CD8-positive, alpha-beta memory T cell (primary cell): Measurements from ENCODE around the gene PHKB. TPM values are rescaled to one million over a fixed set of nuclear protein-coding genes. Genes with fewer than 3 reads are reported as not detected.

Experiments used
- CTCF ChIA-PET: fragments of 350-600 bp; sonication (Branson Sonifier 250); formaldehyde crosslinking; loops from one replicate; lab custom pipeline; 2021; ENCODE audit warnings: antibody characterized with exemption; lab: Charles Lee
- POLR2A ChIA-PET: fragments of 350-600 bp; sonication (Branson Sonifier 250); formaldehyde crosslinking; loops from one replicate; lab custom pipeline; 2021; ENCODE audit warnings: antibody characterized with exemption; lab: Charles Lee
- DNase-seq, 5 donors: peaks; one replicate each; pipeline versions ENCODE4 v3.0.0 to v3.0.0-alpha.2; 2020 to 2022; ENCODE audit warnings: mixed read lengths in 1 of 5
- H3K27ac ChIP-seq: one replicate; pipeline ENCODE4 v1.7.0; 2013; ENCODE audit warnings: low read depth, mild to moderate bottlenecking, low read length, moderate library complexity
- H3K27me3 ChIP-seq: 2 replicates; pipeline ENCODE4 v1.7.0; 2013; ENCODE audit warnings: low read length, mild to moderate bottlenecking; ENCODE audit not compliant: insufficient read depth, poor library complexity, severe bottlenecking
- H3K36me3 ChIP-seq: 2 replicates; pipeline ENCODE4 v1.7.0; 2013; ENCODE audit warnings: mild to moderate bottlenecking, low read length, moderate library complexity; ENCODE audit not compliant: insufficient read depth
- H3K4me1 ChIP-seq: 2 replicates; pipeline ENCODE4 v1.7.0; 2013; ENCODE audit warnings: mild to moderate bottlenecking, low read length, moderate library complexity; ENCODE audit not compliant: insufficient read depth
- H3K4me3 ChIP-seq: 2 replicates; pipeline ENCODE4 v1.7.0; 2013; ENCODE audit warnings: mild to moderate bottlenecking, low read length
- H3K9me3 ChIP-seq: 2 replicates; pipeline ENCODE4 v1.7.0; 2013; ENCODE audit warnings: mild to moderate bottlenecking, low read length
- H3K27ac Mint-ChIP-seq, 8 donors: one replicate each; pipeline ENCODE4 v1.8.0; 2020 to 2021; ENCODE audit warnings: mixed read lengths in 8 of 8, mild to moderate bottlenecking in 6 of 8, inconsistent platforms in 3 of 8, moderate library complexity in 3 of 8
- H3K27me3 Mint-ChIP-seq, 2 donors: one replicate each; pipeline ENCODE4 v1.8.0; 2020 to 2021; ENCODE audit warnings: mixed read lengths in 2 of 2, mild to moderate bottlenecking in 1 of 2, moderate library complexity in 1 of 2
- H3K36me3 Mint-ChIP-seq, 3 donors: one replicate each; pipeline ENCODE4 v1.8.0; 2020 to 2021; ENCODE audit warnings: mixed read lengths in 3 of 3, inconsistent platforms in 1 of 3, mild to moderate bottlenecking in 1 of 3
- H3K4me1 Mint-ChIP-seq, 3 donors: one replicate each; pipeline ENCODE4 v1.8.0; 2020 to 2021; ENCODE audit warnings: mixed read lengths in 3 of 3, inconsistent platforms in 1 of 3, mild to moderate bottlenecking in 1 of 3
- H3K4me3 Mint-ChIP-seq, 7 donors: one replicate each; pipeline ENCODE4 v1.8.0; 2020 to 2021; ENCODE audit warnings: mixed read lengths in 7 of 7, mild to moderate bottlenecking in 6 of 7, moderate library complexity in 4 of 7, inconsistent platforms in 2 of 7
- H3K9me3 Mint-ChIP-seq, 5 donors: one replicate each; pipeline ENCODE4 v1.8.0; 2020 to 2022; ENCODE audit warnings: mixed read lengths in 5 of 5, mild to moderate bottlenecking in 3 of 5, moderate library complexity in 2 of 5, inconsistent platforms in 1 of 5
- polyA plus RNA-seq: library from polyadenylated mRNA; unstranded; fragments of 300-500 nt; fragmentation: Illumina TruSeq; gene quantifications from one replicate; pipeline ENCODE4 v1.2.3, GENCODE V29; 2021
- total RNA-seq, 2 experiments: library from RNA; stranded (reverse); gene quantifications; one replicate each; pipeline ENCODE4 v1.2.3, GENCODE V29; 2021

Gene PHKB
- total and polyA plus RNA-seq, 3 experiments from 2014 or later, result 23.0 to 29.2 (median 25.4) TPM

GRCh38 chr16:47705266-47705665 lies 244.1 kb downstream of the PHKB start:
- ChIA-PET CTCF (no interaction called here), POLR2A (no interaction called here)
- H3K4me3 Mint-ChIP-seq, result no peak overlapping the region
- Histone ChIP-seq H3K36me3 (no peaks in the 10 kb centered on the region), H3K27ac (no peak overlapping the region), H3K27me3 (no peaks in the 10 kb centered on the region), H3K4me1 (no peaks in the 10 kb centered on the region), H3K4me3 (no peak overlapping the region), H3K9me3 (no peaks in the 10 kb centered on the region)
- peaks cover 0 to 2% (median 0%) of the 10 kb centered on the region in 3 donors for H3K4me1 Mint-ChIP-seq
- H3K36me3 Mint-ChIP-seq, result peaks cover 4 to 13% (median 11%) of the 10 kb centered on the region in 3 donors
- no peak for DNase-seq
- H3K27ac Mint-ChIP-seq, result no peak overlapping the region
- H3K27me3 Mint-ChIP-seq, result no peaks in the 10 kb centered on the region
- peaks cover 0 to 5% (median 0%) of the 10 kb centered on the region in 5 donors for H3K9me3 Mint-ChIP-seq

DNA sequence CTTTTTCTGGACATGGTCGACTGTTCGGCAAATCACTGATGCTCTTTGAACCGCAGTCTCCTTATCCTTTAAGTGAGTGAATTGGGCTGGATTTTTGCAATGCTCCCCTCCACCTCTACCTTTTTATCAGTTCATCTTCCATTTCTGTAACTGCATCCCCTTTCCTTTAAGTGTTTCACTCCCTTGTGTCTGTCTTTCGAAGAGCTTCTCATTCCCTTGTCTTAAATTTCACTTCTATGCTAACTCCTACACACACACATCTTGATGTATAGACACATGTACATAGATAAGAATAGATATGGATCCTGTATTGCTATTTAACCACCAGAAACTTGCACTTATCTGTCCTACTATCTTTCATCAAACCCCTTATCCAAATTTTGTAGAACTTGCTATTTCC lies 250.7 kb downstream of the PHKB start:
- Mint-ChIP-seq H3K9me3 (no peaks in the 10 kb centered on the region), H3K4me3 (no peak overlapping the region), H3K27ac (no peak overlapping the region), H3K27me3 (peaks cover 5 to 14% of the 10 kb centered on the region in 2 donors), H3K4me1 (peaks cover 0 to 5% (median 0%) of the 10 kb centered on the region in 3 donors), H3K36me3 (no peaks in the 10 kb centered on the region)
- POLR2A ChIA-PET, result no interaction called here
- H3K27ac ChIP-seq, result no peak overlapping the region
- DNase-seq, result no peak
- H3K27me3 ChIP-seq, result no peaks in the 10 kb centered on the region
- no peak overlapping the region for H3K4me3 ChIP-seq
- H3K36me3 ChIP-seq, result no peaks in the 10 kb centered on the region
- no peaks in the 10 kb centered on the region for H3K9me3 ChIP-seq
- no peaks in the 10 kb centered on the region for H3K4me1 ChIP-seq
- CTCF ChIA-PET, result no interaction called here

DNA sequence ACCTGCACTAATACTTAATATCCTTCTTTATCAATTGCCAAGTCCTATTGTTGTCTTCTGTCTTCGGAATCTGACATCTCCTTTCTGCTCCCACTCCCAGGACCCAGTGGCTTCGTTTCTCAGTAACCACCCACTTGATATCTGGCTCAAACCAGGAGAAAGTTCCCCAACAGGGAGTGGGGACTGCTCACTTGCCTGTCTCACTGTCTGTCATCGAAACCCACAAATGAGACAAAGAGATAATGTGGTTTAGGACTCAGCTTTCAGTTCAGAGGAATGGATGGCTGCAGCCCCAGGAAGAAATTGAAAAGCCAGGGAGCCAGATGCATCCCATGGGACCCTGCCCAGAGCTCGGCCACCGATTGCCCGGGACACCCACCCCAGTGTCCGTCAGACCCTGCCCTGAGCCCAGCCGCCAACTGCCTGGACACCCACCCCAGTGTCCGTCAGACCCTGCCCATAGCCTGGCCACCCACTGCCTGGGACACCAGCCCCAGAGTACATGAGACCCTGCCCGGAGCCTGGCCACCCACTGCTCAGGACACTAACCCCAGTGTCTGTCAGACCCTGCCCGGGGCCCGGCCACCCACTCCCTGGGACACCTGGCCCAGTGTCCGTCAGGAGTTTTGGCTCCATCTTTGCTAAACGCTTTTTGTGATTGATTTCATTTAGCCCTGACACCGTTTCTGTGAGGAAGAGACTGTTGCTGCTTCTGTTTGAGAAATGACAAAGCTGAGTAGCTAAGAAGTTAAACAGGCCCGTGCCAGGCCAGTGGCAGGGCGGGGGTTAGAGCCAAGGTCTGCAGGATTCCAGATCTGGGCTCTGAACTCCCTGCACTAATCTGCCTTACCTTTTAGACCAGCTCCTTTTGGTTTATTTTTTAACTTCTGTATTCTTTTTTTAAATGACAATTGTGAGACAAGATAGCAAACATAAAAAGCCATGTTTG lies 251.4 kb downstream of the PHKB start:
- Histone ChIP-seq H3K36me3 (no peaks in the 10 kb centered on the region), H3K9me3 (no peaks in the 10 kb centered on the region), H3K4me1 (no peaks in the 10 kb centered on the region), H3K4me3 (no peak overlapping the region), H3K27me3 (no peaks in the 10 kb centered on the region), H3K27ac (no peak overlapping the region)
- CTCF ChIA-PET, result no interaction called here
- POLR2A ChIA-PET, result no interaction called here
- no peak for DNase-seq
- Mint-ChIP-seq H3K4me1 (peaks cover 0 to 5% (median 0%) of the 10 kb centered on the region in 3 donors), H3K36me3 (no peaks in the 10 kb centered on the region), H3K27ac (peak overlapping the region in 1 of 8 donors; percentile 71), H3K27me3 (peaks cover 5 to 15% of the 10 kb centered on the region in 2 donors), H3K9me3 (no peaks in the 10 kb centered on the region), H3K4me3 (no peak overlapping the region)

DNA sequence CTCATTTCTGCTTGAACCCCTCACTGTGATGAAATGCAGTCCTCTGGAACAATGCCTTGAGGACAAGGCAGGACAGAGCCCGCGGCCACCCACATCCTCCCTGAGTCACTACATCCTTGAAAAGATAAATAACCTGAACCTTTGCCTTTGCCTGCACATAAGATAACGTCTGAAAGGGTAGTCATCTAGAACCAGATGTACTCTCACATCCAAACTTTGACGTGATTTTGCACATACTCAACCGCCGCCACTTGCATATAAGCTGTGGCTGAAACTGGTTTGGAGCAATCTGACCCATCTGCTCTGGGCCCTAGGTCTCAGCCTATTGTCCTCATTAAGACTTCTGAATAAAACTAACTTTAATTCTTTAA lies 252.1 kb downstream of the PHKB start:
- Histone ChIP-seq H3K27ac (no peak overlapping the region), H3K36me3 (no peaks in the 10 kb centered on the region), H3K9me3 (no peaks in the 10 kb centered on the region), H3K27me3 (no peaks in the 10 kb centered on the region), H3K4me3 (no peak overlapping the region), H3K4me1 (no peaks in the 10 kb centered on the region)
- no peaks in the 10 kb centered on the region for H3K36me3 Mint-ChIP-seq
- no peaks in the 10 kb centered on the region for H3K9me3 Mint-ChIP-seq
- H3K27me3 Mint-ChIP-seq, result peaks cover 5 to 15% of the 10 kb centered on the region in 2 donors
- ChIA-PET CTCF (no interaction called here), POLR2A (no interaction called here)
- no peak overlapping the region for H3K4me3 Mint-ChIP-seq
- no peak for DNase-seq
- peaks cover 0 to 5% (median 0%) of the 10 kb centered on the region in 3 donors for H3K4me1 Mint-ChIP-seq
- H3K27ac Mint-ChIP-seq, result peak overlapping the region in 1 of 8 donors; percentile 71

DNA sequence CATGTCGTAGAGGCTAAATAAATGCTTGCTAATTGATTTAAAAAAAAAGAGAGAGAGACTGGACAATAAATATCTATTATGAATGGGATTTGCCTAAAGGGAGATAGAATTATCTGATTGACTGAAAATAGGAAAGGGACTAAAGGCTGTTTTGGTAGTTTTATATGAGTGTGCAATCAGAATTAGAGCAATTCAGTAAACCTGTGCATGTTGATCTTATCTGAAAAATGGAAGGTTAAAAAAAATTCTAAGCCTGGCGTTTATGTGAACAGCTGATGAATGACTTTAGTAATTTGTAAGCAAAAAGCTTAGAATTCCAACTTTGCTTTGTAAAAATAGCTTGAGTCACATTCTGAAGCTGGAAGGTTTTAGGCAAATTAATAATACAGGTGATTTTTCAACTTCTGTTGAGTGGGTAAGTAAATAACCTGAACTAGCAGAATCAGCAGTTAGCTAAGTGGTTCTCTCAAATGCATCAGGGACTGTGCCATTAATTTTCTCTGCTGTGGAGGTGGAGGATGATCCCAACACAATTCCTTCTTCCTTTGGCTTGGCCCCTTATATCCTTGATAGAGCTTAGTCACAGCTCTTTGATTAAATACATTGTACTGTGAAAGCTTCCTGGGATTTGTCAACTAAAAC lies 254.4 kb downstream of the PHKB start:
- ChIA-PET CTCF (no interaction called here), POLR2A (no interaction called here)
- H3K4me3 ChIP-seq, result no peak overlapping the region
- H3K4me1 ChIP-seq, result no peaks in the 10 kb centered on the region
- H3K4me3 Mint-ChIP-seq, result no peak overlapping the region
- H3K27me3 Mint-ChIP-seq, result peaks cover 5 to 15% of the 10 kb centered on the region in 2 donors
- H3K9me3 ChIP-seq, result no peaks in the 10 kb centered on the region
- H3K27me3 ChIP-seq, result no peaks in the 10 kb centered on the region
- no peak overlapping the region for H3K27ac Mint-ChIP-seq
- no peaks in the 10 kb centered on the region for H3K9me3 Mint-ChIP-seq
- H3K36me3 Mint-ChIP-seq, result no peaks in the 10 kb centered on the region
- no peak for DNase-seq
- H3K36me3 ChIP-seq, result no peaks in the 10 kb centered on the region
- no peak overlapping the region for H3K27ac ChIP-seq
- peaks cover 0 to 3% (median 0%) of the 10 kb centered on the region in 3 donors for H3K4me1 Mint-ChIP-seq

GRCh38 chr16:47716571-47716970 lies 255.4 kb downstream of the PHKB start:
- CTCF ChIA-PET, result no interaction called here
- Histone ChIP-seq H3K4me1 (no peaks in the 10 kb centered on the region), H3K4me3 (no peak overlapping the region), H3K27ac (no peak overlapping the region), H3K27me3 (no peaks in the 10 kb centered on the region), H3K9me3 (no peaks in the 10 kb centered on the region), H3K36me3 (no peaks in the 10 kb centered on the region)
- Mint-ChIP-seq H3K4me1 (peaks cover 0 to 3% (median 0%) of the 10 kb centered on the region in 3 donors), H3K36me3 (no peaks in the 10 kb centered on the region), H3K27me3 (peaks cover 9 to 15% of the 10 kb centered on the region in 2 donors), H3K27ac (no peak overlapping the region), H3K4me3 (no peak overlapping the region), H3K9me3 (no peaks in the 10 kb centered on the region)
- POLR2A ChIA-PET, result no interaction called here
- no peak for DNase-seq

DNA sequence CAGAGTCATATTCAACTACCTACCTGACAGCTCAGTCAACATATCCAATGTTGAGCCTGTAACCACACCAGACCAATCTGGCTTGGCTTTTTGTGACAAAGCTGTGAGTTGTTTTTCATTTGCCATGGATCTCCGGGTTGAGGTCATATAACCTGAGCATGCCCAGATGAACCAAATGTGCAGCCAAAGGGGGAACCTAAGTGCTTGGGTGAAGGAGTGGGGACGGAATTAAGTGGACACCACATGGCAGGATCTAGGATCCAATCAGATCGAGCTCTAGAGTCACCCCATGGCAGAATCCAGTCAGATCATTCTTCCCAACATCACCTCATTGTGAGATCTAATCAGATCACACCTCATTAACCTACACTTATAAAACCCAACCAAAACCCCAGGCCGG lies 258.6 kb downstream of the PHKB start:
- Mint-ChIP-seq H3K27me3 (peaks cover 8 to 15% of the 10 kb centered on the region in 2 donors), H3K4me3 (no peak overlapping the region), H3K9me3 (no peaks in the 10 kb centered on the region), H3K4me1 (no peaks in the 10 kb centered on the region), H3K36me3 (no peaks in the 10 kb centered on the region), H3K27ac (no peak overlapping the region)
- Histone ChIP-seq H3K4me3 (no peak overlapping the region), H3K27ac (no peak overlapping the region), H3K4me1 (no peaks in the 10 kb centered on the region), H3K9me3 (no peaks in the 10 kb centered on the region), H3K36me3 (no peaks in the 10 kb centered on the region), H3K27me3 (no peaks in the 10 kb centered on the region)
- DNase-seq, result no peak
- POLR2A ChIA-PET, result no interaction called here
- CTCF ChIA-PET, result no interaction called here

GRCh38 chr16:47721006-47721637 lies 260.0 kb downstream of the PHKB start:
- POLR2A ChIA-PET, result no interaction called here
- Mint-ChIP-seq H3K4me1 (no peaks in the 10 kb centered on the region), H3K27ac (no peak overlapping the region), H3K27me3 (peaks cover 6 to 9% of the 10 kb centered on the region in 2 donors), H3K36me3 (no peaks in the 10 kb centered on the region), H3K9me3 (no peaks in the 10 kb centered on the region), H3K4me3 (no peak overlapping the region)
- Histone ChIP-seq H3K4me3 (no peak overlapping the region), H3K27me3 (no peaks in the 10 kb centered on the region), H3K4me1 (no peaks in the 10 kb centered on the region), H3K27ac (no peak overlapping the region), H3K36me3 (no peaks in the 10 kb centered on the region), H3K9me3 (no peaks in the 10 kb centered on the region)
- DNase-seq, result no peak
- CTCF ChIA-PET, result no interaction called here
